MCF 10A (cell line): ENCODE data around the gene TMEM145. TPM values are rescaled to one million over a fixed set of nuclear protein-coding genes. Genes with fewer than 3 reads are reported as not detected.

Experiments
- BruUV-seq: library from RNA; stranded (reverse); fragments of 400-500 nt; replicated peaks from 2 replicates; lab custom pipeline; 2021; lab: Mats Ljungman, UMichigan
- CTCF ChIA-PET: fragments of 300-600 bp; sonication (Branson Sonifier 250); formaldehyde crosslinking; extraction: SDS; loops from one replicate; lab custom pipeline; 2021; ENCODE audit warnings: antibody characterized with exemption, inconsistent platforms; lab: Yijun Ruan, JAX
- POLR2A ChIA-PET: fragments of 300-600, 350-650 bp; sonication (Branson Sonifier 250); formaldehyde crosslinking; extraction: SDS; loops from one replicate; lab custom pipeline; 2020; ENCODE audit warnings: antibody characterized with exemption, inconsistent platforms; lab: Yijun Ruan, JAX
- DNase-seq: peaks from one replicate; pipeline ENCODE4 v3.0.0-alpha.2; 2018; ENCODE audit not compliant: unreplicated experiment
- H3K27ac Mint-ChIP-seq: one replicate; pipeline ENCODE4 v1.8.0; 2022; ENCODE audit warnings: mild to moderate bottlenecking, low read depth, mixed read lengths; ENCODE audit not compliant: unreplicated experiment
- H3K27me3 Mint-ChIP-seq: one replicate; pipeline ENCODE4 v1.8.0; 2022; ENCODE audit warnings: mixed read lengths; ENCODE audit not compliant: insufficient read depth, unreplicated experiment
- H3K36me3 Mint-ChIP-seq: one replicate; pipeline ENCODE4 v1.8.0; 2022; ENCODE audit warnings: mild to moderate bottlenecking, moderate library complexity, mixed read lengths; ENCODE audit not compliant: insufficient read depth, unreplicated experiment
- H3K4me1 Mint-ChIP-seq: one replicate; pipeline ENCODE4 v1.8.0; 2022; ENCODE audit warnings: mixed read lengths; ENCODE audit not compliant: insufficient read depth, unreplicated experiment
- H3K4me3 Mint-ChIP-seq: one replicate; pipeline ENCODE4 v1.8.0; 2022; ENCODE audit warnings: mild to moderate bottlenecking, moderate library complexity, mixed read lengths; ENCODE audit not compliant: unreplicated experiment
- H3K9me3 Mint-ChIP-seq: one replicate; pipeline ENCODE4 v1.8.0; 2022; ENCODE audit warnings: mixed read lengths; ENCODE audit not compliant: unreplicated experiment
- intact Hi-C: fragments of 100-400 bp; cut with micrococcal nuclease; formaldehyde crosslinking; loops from 2 replicates; pipeline ENCODE4 v1.14.1; 2022
- total RNA-seq: library from RNA; stranded (reverse); gene quantifications from 2 replicates; pipeline ENCODE4 v1.2.3, GENCODE V29; 2022
- TF ChIP-seq, protein P1 (sequence below): fragments of 200-600 bp; IDR thresholded peaks from one replicate; pipeline ENCODE4 v1.8.0; 2022; ENCODE audit warnings: antibody characterized with exemption, mild to moderate bottlenecking; ENCODE audit not compliant: unreplicated experiment

TMEM145 gene
- total RNA-seq, 1 experiment from 2014 or later = not detected

DNA sequence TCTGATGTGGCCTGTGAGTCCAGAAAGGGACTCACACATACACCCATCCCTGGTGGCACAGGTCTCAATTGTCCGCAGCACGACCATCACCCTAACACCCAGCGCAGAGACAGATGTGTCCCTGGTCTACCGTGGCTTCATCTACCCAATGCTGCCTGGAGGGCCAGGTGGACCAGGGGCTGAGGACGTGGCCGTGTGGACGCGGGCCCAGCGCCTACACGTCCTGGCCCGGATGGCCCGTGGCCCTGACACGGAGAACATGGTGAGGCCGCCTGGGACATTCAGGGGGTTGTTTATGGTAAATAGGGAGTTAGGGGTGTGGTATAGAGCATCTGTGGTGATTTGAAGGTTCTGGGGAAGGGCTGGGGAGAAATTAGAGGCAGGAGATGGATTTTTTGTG, 35.1 kb downstream of the TMEM145 start:
- H3K4me3 Mint-ChIP-seq = no peak overlapping the region
- POLR2A ChIA-PET = interaction anchor here (0.6 kb wide), 1 partner anchor 1528 kb away, joined by 3 read pairs; no protein-coding TSS in a partner anchor
- DNase-seq = no peak
- intact Hi-C loops = no loop called here
- CTCF ChIA-PET = no interaction called here
- BruUV-seq = no TSS peak
- H3K27me3 Mint-ChIP-seq = no peaks in the 10 kb centered on the region
- no peak overlapping the region for H3K27ac Mint-ChIP-seq
- TF ChIP-seq, protein P1, sequence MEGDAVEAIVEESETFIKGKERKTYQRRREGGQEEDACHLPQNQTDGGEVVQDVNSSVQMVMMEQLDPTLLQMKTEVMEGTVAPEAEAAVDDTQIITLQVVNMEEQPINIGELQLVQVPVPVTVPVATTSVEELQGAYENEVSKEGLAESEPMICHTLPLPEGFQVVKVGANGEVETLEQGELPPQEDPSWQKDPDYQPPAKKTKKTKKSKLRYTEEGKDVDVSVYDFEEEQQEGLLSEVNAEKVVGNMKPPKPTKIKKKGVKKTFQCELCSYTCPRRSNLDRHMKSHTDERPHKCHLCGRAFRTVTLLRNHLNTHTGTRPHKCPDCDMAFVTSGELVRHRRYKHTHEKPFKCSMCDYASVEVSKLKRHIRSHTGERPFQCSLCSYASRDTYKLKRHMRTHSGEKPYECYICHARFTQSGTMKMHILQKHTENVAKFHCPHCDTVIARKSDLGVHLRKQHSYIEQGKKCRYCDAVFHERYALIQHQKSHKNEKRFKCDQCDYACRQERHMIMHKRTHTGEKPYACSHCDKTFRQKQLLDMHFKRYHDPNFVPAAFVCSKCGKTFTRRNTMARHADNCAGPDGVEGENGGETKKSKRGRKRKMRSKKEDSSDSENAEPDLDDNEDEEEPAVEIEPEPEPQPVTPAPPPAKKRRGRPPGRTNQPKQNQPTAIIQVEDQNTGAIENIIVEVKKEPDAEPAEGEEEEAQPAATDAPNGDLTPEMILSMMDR = no peak
- H3K36me3 Mint-ChIP-seq = peaks cover 6% of the 10 kb centered on the region
- H3K9me3 Mint-ChIP-seq = no peaks in the 10 kb centered on the region
- H3K4me1 Mint-ChIP-seq = peaks cover 11% of the 10 kb centered on the region

- CTCF ChIA-PET = interaction anchor here (0.6 kb wide), 1 partner anchor 53 kb away, joined by 3 read pairs; no protein-coding TSS in a partner anchor
- no peak for DNase-seq
- no TSS peak for BruUV-seq
- intact Hi-C loops = no loop called here
- Mint-ChIP-seq H3K27me3 (no peaks in the 10 kb centered on the region), H3K36me3 (peaks cover 14% of the 10 kb centered on the region), H3K4me1 (peaks cover 11% of the 10 kb centered on the region), H3K27ac (no peak overlapping the region), H3K9me3 (no peaks in the 10 kb centered on the region), H3K4me3 (no peak overlapping the region)
- POLR2A ChIA-PET = no interaction called here
- TF ChIP-seq, protein P1 = no peak
Observed at GRCh38 chr19:42349378-42350107, 36.4 kb downstream of the TMEM145 start.

GRCh38 chr19:42350417-42350816, 37.3 kb downstream of the TMEM145 start:
- no peak for DNase-seq
- no peaks in the 10 kb centered on the region for H3K27me3 Mint-ChIP-seq
- H3K4me1 Mint-ChIP-seq = peaks cover 8% of the 10 kb centered on the region
- ChIA-PET CTCF (no interaction called here), POLR2A (no interaction called here)
- peaks cover 16% of the 10 kb centered on the region for H3K36me3 Mint-ChIP-seq
- intact Hi-C loops = no loop called here
- no TSS peak for BruUV-seq
- TF ChIP-seq, protein P1 = no peak
- H3K9me3 Mint-ChIP-seq = no peaks in the 10 kb centered on the region
- H3K27ac Mint-ChIP-seq = no peak overlapping the region
- H3K4me3 Mint-ChIP-seq = no peak overlapping the region

DNA sequence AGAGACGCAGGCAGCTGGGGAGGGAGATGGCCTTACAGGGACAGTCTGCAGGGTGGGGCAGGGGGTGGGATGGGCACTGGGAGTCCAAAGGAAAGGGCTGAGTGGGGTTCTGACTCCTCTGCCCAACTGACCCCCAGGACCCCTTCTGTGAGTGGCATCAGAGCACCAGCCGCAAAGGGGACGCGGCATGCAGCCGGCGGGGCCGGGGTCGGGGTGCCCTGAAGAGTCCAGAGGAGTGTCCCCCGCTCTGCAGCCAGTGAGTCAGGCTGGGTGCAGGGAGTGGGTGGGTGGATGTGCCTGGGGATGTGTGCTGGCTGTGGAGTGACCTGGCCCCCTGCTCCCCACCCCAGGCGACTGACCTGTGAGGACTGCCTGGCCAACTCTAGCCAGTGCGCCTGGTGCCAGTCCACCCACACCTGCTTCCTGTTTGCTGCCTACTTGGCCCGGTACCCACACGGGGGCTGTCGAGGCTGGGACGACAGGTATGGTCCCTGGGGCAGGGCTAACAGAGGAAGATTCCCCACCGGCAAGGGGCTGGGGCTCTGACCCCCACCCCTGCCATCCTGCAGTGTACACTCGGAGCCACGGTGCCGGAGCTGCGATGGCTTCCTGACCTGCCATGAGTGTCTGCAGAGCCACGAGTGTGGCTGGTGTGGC, 38.1 kb downstream of the TMEM145 start:
- Mint-ChIP-seq H3K4me1 (peaks cover 6% of the 10 kb centered on the region), H3K27me3 (no peaks in the 10 kb centered on the region), H3K27ac (peak overlapping the region; percentile 3), H3K9me3 (no peaks in the 10 kb centered on the region), H3K4me3 (no peak overlapping the region), H3K36me3 (peaks cover 20% of the 10 kb centered on the region)
- ChIA-PET POLR2A (no interaction called here), CTCF (no interaction called here)
- intact Hi-C loops = no loop called here
- no TSS peak for BruUV-seq
- DNase-seq = no peak
- TF ChIP-seq, protein P1 = no peak
